H1 (cell line): ENCODE results near the gene SLC39A9. TPM values are rescaled to one million over a fixed set of nuclear protein-coding genes. Genes with fewer than 3 reads are reported as not detected.

Experiments used
- CTCF ChIA-PET: fragments of 300-600 bp; sonication (Branson Sonifier 250); formaldehyde crosslinking; loops from one replicate; lab custom pipeline; 2021; ENCODE audit not compliant: partially characterized antibody; lab: Charles Lee
- POLR2A ChIA-PET: fragments of 300-600 bp; sonication (Branson Sonifier 250); formaldehyde crosslinking; loops from one replicate; lab custom pipeline; 2021; ENCODE audit warnings: inconsistent platforms; ENCODE audit not compliant: partially characterized antibody; lab: Charles Lee
- DNase-seq, 2 experiments: peaks; one replicate each; pipeline versions ENCODE4 v3.0.0 to v3.0.0-alpha.2; 2010 to 2022; ENCODE audit warnings: low spot score in 2 of 2, low read depth in 1 of 2, mixed read lengths in 1 of 2
- FAIRE-seq: peaks from 2 replicates; lab custom pipeline; 2011; peaks lifted over from hg19 to GRCh38; lab: Jason Lieb, UNC
- H2AFZ ChIP-seq: 2 replicates; pipeline ENCODE4 v1.8.1; 2012; ENCODE audit warnings: low read length, inconsistent platforms
- H2AK5ac ChIP-seq: 2 replicates; pipeline ENCODE4 v1.6.1; 2013; ENCODE audit warnings: low read depth, low read length
- H2BK120ac ChIP-seq: replicated peaks from 2 replicates; pipeline ENCODE3; 2013; ENCODE audit warnings: low read depth, low read length, inconsistent platforms
- H2BK12ac ChIP-seq: 2 replicates; pipeline ENCODE4 v1.6.1; 2013; ENCODE audit warnings: low read depth, low read length
- H2BK15ac ChIP-seq: 2 replicates; pipeline ENCODE4 v1.6.1; 2013; ENCODE audit warnings: low read length
- H2BK20ac ChIP-seq: 2 replicates; pipeline ENCODE4 v1.6.1; 2013; ENCODE audit warnings: low read length
- H2BK5ac ChIP-seq: 2 replicates; pipeline ENCODE4 v1.6.1; 2013; ENCODE audit warnings: low read depth, low read length
- H3K14ac ChIP-seq: 2 replicates; pipeline ENCODE4 v1.6.1; 2013; ENCODE audit warnings: inconsistent platforms; ENCODE audit not compliant: insufficient read length
- H3K18ac ChIP-seq: 2 replicates; pipeline ENCODE4 v1.6.1; 2013; ENCODE audit warnings: low read length; ENCODE audit errors: extremely low read depth
- H3K23ac ChIP-seq: 2 replicates; pipeline ENCODE4 v1.6.1; 2013; ENCODE audit warnings: inconsistent platforms; ENCODE audit not compliant: insufficient read length
- H3K23me2 ChIP-seq: 2 replicates; pipeline ENCODE4 v1.6.1; 2013; ENCODE audit warnings: low read depth, low read length
- H3K27ac ChIP-seq: 2 replicates; pipeline ENCODE4 v1.6.1; 2011; ENCODE audit warnings: low read depth, low read length, inconsistent platforms
- H3K27me3 ChIP-seq, 4 experiments: replicated peaks in 1 of 4; 1 replicate in 1 of 4; 2 replicates in 3 of 4; pipeline versions ENCODE4 v1.6.1 to v1.8.1; 2011 to 2013; ENCODE audit warnings: low read length in 3 of 4, mild to moderate bottlenecking in 3 of 4, inconsistent platforms in 2 of 4, mixed read lengths in 2 of 4, moderate library complexity in 1 of 4; ENCODE audit not compliant: control insufficient read depth in 3 of 4, insufficient read depth in 3 of 4; ENCODE audit errors: extremely low read depth in 1 of 4
- H3K36me3 ChIP-seq, 4 experiments: 2 replicates each; pipeline versions ENCODE4 v1.6.1 to v1.8.1; 2011 to 2013; ENCODE audit warnings: mild to moderate bottlenecking in 4 of 4, low read length in 3 of 4, moderate library complexity in 2 of 4, control low read depth in 1 of 4, inconsistent platforms in 1 of 4; ENCODE audit not compliant: insufficient read depth in 4 of 4, control insufficient read depth in 2 of 4
- H3K4ac ChIP-seq: replicated peaks from 2 replicates; pipeline ENCODE3; 2013; ENCODE audit warnings: low read length, low read depth, mixed read lengths, inconsistent platforms; ENCODE audit not compliant: insufficient read length
- H3K4me1 ChIP-seq, 4 experiments: replicated peaks in 1 of 4; 1 replicate in 1 of 4; 2 replicates in 3 of 4; pipeline versions ENCODE4 v1.6.1 to v1.8.1; 2011 to 2013; ENCODE audit warnings: low read length in 3 of 4, inconsistent platforms in 2 of 4, mixed read lengths in 1 of 4; ENCODE audit not compliant: insufficient read depth in 4 of 4, control insufficient read depth in 3 of 4
- H3K4me2 ChIP-seq, 2 experiments: 2 replicates each; pipeline versions ENCODE4 v1.6.1 to v1.8.1; 2011 to 2013; ENCODE audit warnings: low read depth in 2 of 2, low read length in 2 of 2, control low read depth in 1 of 2, inconsistent platforms in 1 of 2, mild to moderate bottlenecking in 1 of 2; ENCODE audit not compliant: insufficient read depth in 1 of 2
- H3K4me3 ChIP-seq, 4 experiments: fragments of 200-600, 300-600 bp in 1 of 4; sonication (generic), shearing (Covaris generic), sonication (Bioruptor Twin) in 1 of 4; 2 replicates each; pipeline versions ENCODE4 v1.5.1 to v1.8.1; 2011 to 2016; ENCODE audit warnings: low read length in 4 of 4, low read depth in 3 of 4, control low read depth in 2 of 4, inconsistent platforms in 2 of 4, mild to moderate bottlenecking in 2 of 4, mixed read lengths in 1 of 4, moderate library complexity in 1 of 4; ENCODE audit not compliant: insufficient read depth in 2 of 4; ENCODE audit errors: extremely low read depth in 1 of 4
- H3K56ac ChIP-seq: replicated peaks from 2 replicates; pipeline ENCODE3; 2013; ENCODE audit warnings: low read depth, mild to moderate bottlenecking, mixed read lengths, low read length, inconsistent platforms; ENCODE audit not compliant: insufficient read length
- H3K79me1 ChIP-seq: 2 replicates; pipeline ENCODE4 v1.6.1; 2013; ENCODE audit warnings: low read depth, low read length, control low read depth
- H3K79me2 ChIP-seq, 2 experiments: 2 replicates each; pipeline versions ENCODE4 v1.6.1 to v1.8.1; 2012 to 2013; ENCODE audit warnings: low read length in 2 of 2, mild to moderate bottlenecking in 2 of 2, inconsistent platforms in 1 of 2; ENCODE audit not compliant: insufficient read depth in 2 of 2, control insufficient read depth in 1 of 2
- H3K9ac ChIP-seq, 4 experiments: replicated peaks in 1 of 4; 1 replicate in 1 of 4; 2 replicates in 3 of 4; pipeline versions ENCODE4 v1.6.1 to v1.8.1; 2011 to 2013; ENCODE audit warnings: low read depth in 3 of 4, low read length in 3 of 4, control low read depth in 2 of 4, mild to moderate bottlenecking in 2 of 4, moderate library complexity in 2 of 4, inconsistent platforms in 1 of 4; ENCODE audit errors: extremely low read depth in 1 of 4
- H3K9me3 ChIP-seq, 2 experiments: 2 replicates each; pipeline versions ENCODE4 v1.6.1 to v1.8.1; 2012 to 2013; ENCODE audit warnings: mild to moderate bottlenecking in 2 of 2, moderate library complexity in 2 of 2, control low read depth in 1 of 2, inconsistent platforms in 1 of 2, low read depth in 1 of 2, low read length in 1 of 2, mixed read lengths in 1 of 2; ENCODE audit not compliant: insufficient read depth in 2 of 2
- H4K20me1 ChIP-seq, 2 experiments: replicated peaks in 1 of 2; 2 replicates each; pipeline versions ENCODE3 to v1.8.1; 2011 to 2013; ENCODE audit warnings: inconsistent platforms in 2 of 2, low read length in 2 of 2, mild to moderate bottlenecking in 1 of 2; ENCODE audit not compliant: insufficient read depth in 2 of 2, control insufficient read depth in 1 of 2
- H4K5ac ChIP-seq: 2 replicates; pipeline ENCODE4 v1.6.1; 2013; ENCODE audit warnings: low read length, low read depth, mixed read lengths, inconsistent platforms; ENCODE audit not compliant: insufficient read length
- H4K8ac ChIP-seq: 2 replicates; pipeline ENCODE4 v1.8.0; 2013; ENCODE audit warnings: mild to moderate bottlenecking, moderate library complexity, low read length, inconsistent platforms; ENCODE audit not compliant: insufficient read depth; ENCODE audit errors: extremely low read depth
- H4K91ac ChIP-seq: replicated peaks from 2 replicates; pipeline ENCODE3; 2013; ENCODE audit warnings: low read length, mixed read lengths, inconsistent platforms; ENCODE audit not compliant: insufficient read length
- ASH2L ChIP-seq: fragments of 200-600, 300-600 bp; sonication (generic); IDR thresholded peaks from one replicate; pipeline ENCODE4 v1.7.1; 2017; ENCODE audit warnings: low read length
- BACH1 ChIP-seq: IDR thresholded peaks from 2 replicates; pipeline ENCODE4 v1.6.1; 2012; ENCODE audit warnings: low read length, improper control_type of control experiment
- CBX5 ChIP-seq: fragments of 300-800, 300-1000 bp; sonication (generic); IDR thresholded peaks from 2 replicates; pipeline ENCODE4 v1.7.1; 2016; ENCODE audit warnings: antibody characterized with exemption, low read length, low read depth
- CHD2 ChIP-seq: IDR thresholded peaks from 2 replicates; pipeline ENCODE4 v1.6.1; 2012; ENCODE audit warnings: low read length, improper control_type of control experiment
- CREB1 ChIP-seq: IDR thresholded peaks from 2 replicates; pipeline ENCODE4 v1.6.1; 2012; ENCODE audit warnings: inconsistent platforms
- E2F6 ChIP-seq: IDR thresholded peaks from 2 replicates; pipeline ENCODE4 v1.6.1; 2012; ENCODE audit warnings: inconsistent platforms
- EP300 ChIP-seq, 2 experiments: IDR thresholded peaks; 1 replicate in 1 of 2; 2 replicates in 1 of 2; pipeline ENCODE4 v1.6.1; 2011 to 2012; ENCODE audit warnings: low read depth in 2 of 2, low read length in 2 of 2, mild to moderate bottlenecking in 2 of 2, borderline replicate concordance in 1 of 2, inconsistent platforms in 1 of 2, moderate library complexity in 1 of 2
- KDM4A ChIP-seq: IDR thresholded peaks from one replicate; pipeline ENCODE4 v1.7.1; 2012; ENCODE audit warnings: low read depth, mild to moderate bottlenecking, moderate library complexity, low read length, inconsistent platforms; ENCODE audit not compliant: severe bottlenecking
- MAFK ChIP-seq: IDR thresholded peaks from 2 replicates; pipeline ENCODE4 v1.6.1; 2012; ENCODE audit warnings: low read depth, mild to moderate bottlenecking, improper control_type of control experiment, low read length
- MAX ChIP-seq: IDR thresholded peaks from 2 replicates; pipeline ENCODE4 v1.6.1; 2012; ENCODE audit warnings: inconsistent platforms
- SAP30 ChIP-seq: fragments of 300-600 bp; sonication (generic); IDR thresholded peaks from 2 replicates; pipeline ENCODE4 v1.7.1; 2012; ENCODE audit warnings: low read length, moderate library complexity, mild to moderate bottlenecking, inconsistent platforms; ENCODE audit not compliant: insufficient read depth, insufficient replicate concordance
- SIRT6 ChIP-seq: IDR thresholded peaks from one replicate; pipeline ENCODE4 v1.7.1; 2012; ENCODE audit warnings: low read length, inconsistent platforms
- SRF ChIP-seq: IDR thresholded peaks from 2 replicates; pipeline ENCODE4 v1.6.1; 2011; ENCODE audit warnings: mild to moderate bottlenecking, low read depth, low read length, moderate library complexity
- WGBS, 2 experiments: shearing (Covaris generic) in 1 of 2; methylation state at CpG; one replicate each; pipeline versions ENCODE4 v1.1.6 to v1.1.7; 2013 to 2015; ENCODE audit warnings: low lambda C conversion rate in 2 of 2, mixed read lengths in 2 of 2, inconsistent platforms in 1 of 2, low coverage in 1 of 2, missing lambda C conversion rate in 1 of 2; ENCODE audit not compliant: insufficient replicate concordance in 2 of 2, insufficient coverage in 1 of 2, insufficient read length in 1 of 2; ENCODE audit errors: extremely low coverage in 1 of 2, missing lambda C conversion rate in 1 of 2; 5-methylcytosine and 5-hydroxymethylcytosine counted together
- polyA plus RNA-seq, 7 experiments: library from polyadenylated mRNA; depleted of rRNA in 3 of 7; stranded (reverse) in 5 of 7; unstranded in 2 of 7; fragments of >200 nt in 5 of 7; fragments of 200-250 nt in 2 of 7; gene quantifications; 1 replicate in 5 of 7; 2 replicates in 1 of 7; 4 replicates in 1 of 7; pipeline versions ENCODE4 v1.2.1 to v1.2.3, GENCODE V29; 2011 to 2013; ENCODE audit warnings: missing spikeins in 2 of 7, mixed read lengths in 2 of 7
- total RNA-seq: library from RNA; stranded (reverse); fragmentation: NEBNext Ultra II Directional; extraction: Animal tissue kit (Norgen Biotek cat#: 25700); gene quantifications from 2 replicates; pipeline ENCODE4 v1.2.1, GENCODE V29; 2021

SLC39A9 gene
- total and polyA plus RNA-seq, 2 of the 8 experiments (the other 6 are each of a cell fraction or from before 2014, with no cell fraction given) = 31.0 to 44.2 TPM

- Histone ChIP-seq H3K79me1 (peaks cover 7% of the 10 kb centered on the region), H3K4me1 (peaks cover 0 to 2% (median under 1%) of the 10 kb centered on the region in 4 experiments; a peak in 2 of 7 replicates), H3K36me3 (no peaks in the 10 kb centered on the region), H4K91ac (no peak overlapping the region), H2BK120ac (no peak overlapping the region), H2BK12ac (no peak overlapping the region), H2AK5ac (no peak overlapping the region), H3K14ac (no peak overlapping the region), H3K79me2 (peaks cover 12 to 81% of the 10 kb centered on the region in 2 experiments), H4K5ac (no peak overlapping the region), H3K27ac (no peak overlapping the region), H2BK15ac (no peak overlapping the region), H3K9ac (no peak overlapping the region), H3K4me2 (no peak overlapping the region; a peak in 1 of 4 replicates), H3K23me2 (peaks cover 5% of the 10 kb centered on the region), H3K23ac (no peak overlapping the region), H3K56ac (no peak overlapping the region), H3K18ac (no peak overlapping the region), H3K4ac (no peak overlapping the region), H2AFZ (no peak overlapping the region), H4K8ac (no peak overlapping the region), H4K20me1 (peaks cover 0 to 4% of the 10 kb centered on the region in 2 experiments), H2BK20ac (no peak overlapping the region), H2BK5ac (no peak overlapping the region), H3K9me3 (no peaks in the 10 kb centered on the region), H3K27me3 (no peaks in the 10 kb centered on the region), H3K4me3 (no peak overlapping the region)
- ChIA-PET POLR2A (interaction anchor here (0.6 to 0.9 kb wide), 2 partner anchors 47 to 210 kb away, joined by 3 to 4 read pairs; no protein-coding TSS in a partner anchor), CTCF (no interaction called here)
- TF ChIP-seq MAX (no peak), CREB1 (no peak), EP300 (IDR thresholded peaks at IDR 0.05; ENCODE audit: borderline replicate concordance in 1 of 2, low read depth in 2 of 2, low read length in 2 of 2) (no peak), SRF (no peak), E2F6 (no peak), CBX5 (no peak), SAP30 (no peak), KDM4A (no peak), ASH2L (no peak), MAFK (no peak), BACH1 (no peak), CHD2 (no peak), SIRT6 (no peak)
- WGBS, 2 experiments = 88% methylated on average over 2 of the region's 2 CpGs; no CpG with 5 or more reads in 1 of the 2 experiments
- FAIRE-seq (no peak), DNase-seq (no peak)
Observed at GRCh38 chr14:69401841-69402240, 3.3 kb downstream of the SLC39A9 start.
